Gastroesophageal sphincter (tissue), 4 donors: ENCODE measurements around the gene EPSTI1. TPM values are rescaled to one million over a fixed set of nuclear protein-coding genes. Genes with fewer than 3 reads are reported as not detected.

Experiments
- ATAC-seq: fragments of 150-250 bp; one replicate; pipeline ENCODE4 v1.9.1; 2016; ENCODE audit warnings: mild to moderate bottlenecking, moderate library complexity
- H3K27ac ChIP-seq, 4 donors: fragments of 200-600 bp; sonication (generic) in 3 of 4; 1 replicate in 3 of 4; 2 replicates in 1 of 4; pipeline ENCODE4 v1.5.1; 2016 to 2019
- H3K27me3 ChIP-seq: fragments of 200-600 bp; sonication (generic); one replicate; pipeline ENCODE4 v1.5.1; 2019
- H3K36me3 ChIP-seq, 2 donors: fragments of 200-600 bp; sonication (generic); one replicate each; pipeline ENCODE4 v1.5.1; 2019; ENCODE audit warnings: control low read depth in 1 of 2
- H3K4me1 ChIP-seq, 3 donors: fragments of 200-600 bp; sonication (generic); 1 replicate in 2 of 3; 2 replicates in 1 of 3; pipeline ENCODE4 v1.5.1; 2016 to 2019; ENCODE audit warnings: control low read depth in 2 of 3
- H3K4me3 ChIP-seq, 2 donors: fragments of 200-600 bp; sonication (generic); one replicate each; pipeline ENCODE4 v1.5.1; 2019; ENCODE audit warnings: mild to moderate bottlenecking in 1 of 2, moderate library complexity in 1 of 2
- H3K9me3 ChIP-seq, 3 donors: fragments of 200-600 bp; sonication (generic); one replicate each; pipeline ENCODE4 v1.5.1; 2017 to 2019; ENCODE audit warnings: control low read depth in 2 of 3
- CTCF ChIP-seq, 4 experiments: fragments of 200-600 bp in 2 of 4; fragments of 450-650 bp in 2 of 4; sonication (generic) in 1 of 4; IDR thresholded peaks; one replicate each; pipeline ENCODE4 v1.5.1; 2017 to 2019; ENCODE audit warnings: antibody characterized with exemption in 4 of 4, mild to moderate bottlenecking in 2 of 4, moderate library complexity in 2 of 4
- EP300 ChIP-seq: sonication (generic); formaldehyde crosslinking; IDR thresholded peaks from one replicate; pipeline ENCODE4 v1.6.1; 2017; ENCODE audit warnings: antibody characterized with exemption, mild to moderate bottlenecking
- POLR2A ChIP-seq, 2 donors: fragments of 450-650 bp; IDR thresholded peaks; one replicate each; pipeline ENCODE4 v1.6.1; 2017; ENCODE audit warnings: antibody characterized with exemption in 2 of 2, mild to moderate bottlenecking in 2 of 2, moderate library complexity in 1 of 2
- POLR2AphosphoS5 ChIP-seq: sonication (generic); formaldehyde crosslinking; IDR thresholded peaks from one replicate; pipeline ENCODE4 v1.6.1; 2017; ENCODE audit warnings: antibody characterized with exemption
- WGBS, 2 donors: methylation state at CpG; one replicate each; pipeline ENCODE4 v1.1.5; 2018; ENCODE audit warnings: low coverage in 1 of 2; 5-methylcytosine and 5-hydroxymethylcytosine counted together
- total RNA-seq, 4 donors: library from RNA; depleted of rRNA; stranded (reverse); fragments of >200 nt; gene quantifications; one replicate each; pipeline ENCODE4 v1.1.0, GENCODE V29; 2016

EPSTI1 gene
- total RNA-seq, 4 donors from 2014 or later, result 6.1 to 13.3 (median 7.8) TPM

- no peaks in the 10 kb centered on the region for H3K27me3 ChIP-seq
- 56 to 73% methylated on average over 4 to 5 of the region's 8 CpGs for WGBS, 2 donors
- no peaks in the 10 kb centered on the region for H3K36me3 ChIP-seq
- no peaks in the 10 kb centered on the region for H3K9me3 ChIP-seq
- H3K4me3 ChIP-seq, result no peak overlapping the region
- H3K4me1 ChIP-seq, result peaks cover 0 to 24% (median 0%) of the 10 kb centered on the region in 3 donors
- ATAC-seq, result peak; percentile 83
- peak overlapping the region in 2 of 4 donors; percentile 9 to 40 for H3K27ac ChIP-seq
- TF ChIP-seq POLR2AphosphoS5 (no peak), POLR2A (IDR thresholded peaks at IDR 0.05) (no peak), EP300 (no peak), CTCF (IDR thresholded peaks at IDR 0.05) (no peak)
Measured at GRCh38 chr13:42985312-42986175, 6.5 kb downstream of the EPSTI1 start.

GRCh38 chr13:42984691-42985090 lies 7.3 kb downstream of the EPSTI1 start:
- Histone ChIP-seq H3K4me1 (peaks cover 0 to 16% (median 0%) of the 10 kb centered on the region in 3 donors), H3K27me3 (no peaks in the 10 kb centered on the region), H3K4me3 (no peak overlapping the region), H3K36me3 (no peaks in the 10 kb centered on the region), H3K27ac (no peak overlapping the region), H3K9me3 (no peaks in the 10 kb centered on the region)
- ATAC-seq, result no peak
- WGBS, 2 donors, result 69 to 75% methylated on average over 1 of the region's 1 CpG
- TF ChIP-seq EP300 (no peak), CTCF (IDR thresholded peaks at IDR 0.05) (no peak), POLR2AphosphoS5 (no peak), POLR2A (IDR thresholded peaks at IDR 0.05) (no peak)

- Histone ChIP-seq H3K27ac (no peak overlapping the region), H3K36me3 (no peaks in the 10 kb centered on the region), H3K4me3 (no peak overlapping the region), H3K27me3 (no peaks in the 10 kb centered on the region), H3K9me3 (no peaks in the 10 kb centered on the region), H3K4me1 (peaks cover 0 to 15% (median 0%) of the 10 kb centered on the region in 3 donors)
- TF ChIP-seq POLR2A (IDR thresholded peaks at IDR 0.05), result no peak
- TF ChIP-seq EP300, result no peak
- TF ChIP-seq POLR2AphosphoS5, result no peak
- no peak for TF ChIP-seq CTCF (IDR thresholded peaks at IDR 0.05)
- no peak for ATAC-seq
Measured at GRCh38 chr13:42984026-42984425, 8.0 kb downstream of the EPSTI1 start.

GRCh38 chr13:42981853-42982252 lies 10.2 kb downstream of the EPSTI1 start:
- ATAC-seq, result no peak
- H3K4me1 ChIP-seq, result peaks cover 0 to 15% (median 0%) of the 10 kb centered on the region in 3 donors
- no peak overlapping the region for H3K4me3 ChIP-seq
- 83 to 100% methylated on average over 1 of the region's 1 CpG for WGBS, 2 donors
- H3K9me3 ChIP-seq, result no peaks in the 10 kb centered on the region
- H3K27me3 ChIP-seq, result no peaks in the 10 kb centered on the region
- no peaks in the 10 kb centered on the region for H3K36me3 ChIP-seq
- no peak overlapping the region for H3K27ac ChIP-seq
- TF ChIP-seq EP300 (no peak), POLR2AphosphoS5 (no peak), POLR2A (IDR thresholded peaks at IDR 0.05) (no peak), CTCF (IDR thresholded peaks at IDR 0.05) (no peak)

GRCh38 chr13:42981317-42981716 lies 10.7 kb downstream of the EPSTI1 start:
- Histone ChIP-seq H3K36me3 (no peaks in the 10 kb centered on the region), H3K9me3 (no peaks in the 10 kb centered on the region), H3K4me1 (peaks cover 0 to 15% (median 0%) of the 10 kb centered on the region in 3 donors), H3K27ac (no peak overlapping the region), H3K4me3 (no peak overlapping the region), H3K27me3 (no peaks in the 10 kb centered on the region)
- TF ChIP-seq EP300 (no peak), CTCF (IDR thresholded peaks at IDR 0.05) (no peak), POLR2AphosphoS5 (no peak), POLR2A (IDR thresholded peaks at IDR 0.05) (no peak)
- no peak for ATAC-seq
- 25 to 58% methylated on average over 2 to 3 of the region's 3 CpGs for WGBS, 2 donors
